HepG2 (cell line): ENCODE data around the gene CCDC136. TPM values are rescaled to one million over a fixed set of nuclear protein-coding genes. Genes with fewer than 3 reads are reported as not detected.

Experiments used
- ATAC-seq: fragments of 200-7000 bp; cut with Tn5 transposase; 3 replicates; pipeline ENCODE4 v1.9.1; 2020; ENCODE audit warnings: mild to moderate bottlenecking, moderate library complexity
- BruUV-seq: library from RNA; stranded (reverse); fragments of 400-500 nt; replicated peaks from 2 replicates; lab custom pipeline; 2021; lab: Mats Ljungman, UMichigan
- CTCF ChIA-PET: fragments of 300-600 bp; formaldehyde crosslinking; extraction: SDS; loops from one replicate; lab custom pipeline; 2021; ENCODE audit warnings: low total read pairs, inconsistent platforms, low intra/inter-chr PET ratio; lab: Yijun Ruan, JAX
- POLR2A ChIA-PET: fragments of 350-600 bp; sonication (Branson Sonifier 250); formaldehyde crosslinking; loops from one replicate; lab custom pipeline; 2020; ENCODE audit warnings: antibody characterized with exemption, inconsistent platforms; lab: Yijun Ruan, JAX
- DNase-seq: peaks from one replicate; pipeline ENCODE4 v3.0.0-alpha.2; 2015; ENCODE audit warnings: low spot score
- FAIRE-seq: peaks from 3 replicates; lab custom pipeline; 2011; peaks lifted over from hg19 to GRCh38; lab: Jason Lieb, UNC
- H2AFZ ChIP-seq: one replicate; pipeline ENCODE4 v1.6.1; 2011; ENCODE audit warnings: low read length, inconsistent platforms
- H3K27ac ChIP-seq: fragments of 300-600 bp; 3 replicates; pipeline ENCODE4 v1.8.0; 2011; ENCODE audit warnings: mixed run types, mild to moderate bottlenecking, mixed read lengths, low read length, inconsistent platforms; ENCODE audit not compliant: insufficient read depth; ENCODE audit errors: extremely low read length
- H3K27me3 ChIP-seq, 2 experiments: fragments of 200-600 bp in 1 of 2; 2 replicates in 1 of 2; 3 replicates in 1 of 2; pipeline versions ENCODE4 v1.6.0 to v1.8.0; 2011; ENCODE audit warnings: low read length in 2 of 2, mild to moderate bottlenecking in 2 of 2, moderate library complexity in 2 of 2, inconsistent platforms in 1 of 2; ENCODE audit not compliant: insufficient read depth in 2 of 2, control insufficient read depth in 1 of 2
- H3K36me3 ChIP-seq, 2 experiments: fragments of 200-600 bp in 1 of 2; replicated peaks in 1 of 2; 2 replicates in 1 of 2; 3 replicates in 1 of 2; pipeline versions ENCODE4 v1.5.1 to v1.8.0; 2011; ENCODE audit warnings: low read length in 2 of 2, inconsistent platforms in 1 of 2; ENCODE audit not compliant: insufficient read depth in 2 of 2, control insufficient read depth in 1 of 2
- H3K4me1 ChIP-seq: 2 replicates; pipeline ENCODE4 v1.5.1; 2012; ENCODE audit warnings: low read length, inconsistent platforms; ENCODE audit not compliant: insufficient read depth
- H3K4me2 ChIP-seq: 2 replicates; pipeline ENCODE4 v1.6.0; 2011; ENCODE audit warnings: low read depth, low read length, inconsistent platforms
- H3K4me3 ChIP-seq, 3 experiments: fragments of 200-600 bp in 1 of 3; sonication (generic), shearing (Covaris generic) in 1 of 3; replicated peaks in 1 of 3; 2 replicates each; pipeline ENCODE4 v1.5.1; 2011 to 2016; ENCODE audit warnings: low read length in 3 of 3, inconsistent platforms in 2 of 3, low read depth in 2 of 3, mild to moderate bottlenecking in 2 of 3, control low read depth in 1 of 3, mixed read lengths in 1 of 3; ENCODE audit not compliant: insufficient read depth in 1 of 3
- H3K79me2 ChIP-seq: one replicate; pipeline ENCODE4 v1.6.1; 2011; ENCODE audit warnings: low read length, inconsistent platforms; ENCODE audit not compliant: insufficient read depth
- H3K9ac ChIP-seq: 2 replicates; pipeline ENCODE4 v1.6.0; 2011; ENCODE audit warnings: mild to moderate bottlenecking, low read depth, low read length, inconsistent platforms; ENCODE audit not compliant: insufficient read depth
- H3K9me3 ChIP-seq: 2 replicates; pipeline ENCODE4 v1.5.1; 2012; ENCODE audit warnings: mild to moderate bottlenecking, low read length
- H4K20me1 ChIP-seq: 2 replicates; pipeline ENCODE4 v1.6.0; 2011; ENCODE audit warnings: inconsistent platforms, mild to moderate bottlenecking, low read length, moderate library complexity; ENCODE audit not compliant: insufficient read depth
- ARNTL ChIP-seq: sonication (generic); formaldehyde crosslinking; IDR thresholded peaks from 2 replicates; pipeline ENCODE4 v1.4.0; 2020; ENCODE audit warnings: mild to moderate bottlenecking, missing genetic modification reagents
- ATF7 ChIP-seq, 2 experiments: fragments of 450-650 bp in 1 of 2; sonication (generic) in 1 of 2; formaldehyde crosslinking in 1 of 2; IDR thresholded peaks; 2 replicates each; pipeline versions ENCODE4 v1.4.0 to v1.6.1; 2016 to 2020; ENCODE audit warnings: antibody characterized with exemption in 1 of 2, mild to moderate bottlenecking in 1 of 2, missing genetic modification reagents in 1 of 2
- CENPX ChIP-seq: sonication (generic); formaldehyde crosslinking; IDR thresholded peaks from 2 replicates; pipeline ENCODE4 v1.9.0; 2021; ENCODE audit warnings: mild to moderate bottlenecking, missing genetic modification reagents, moderate library complexity
- CREB1 ChIP-seq, 2 experiments: fragments of 450-650 bp in 1 of 2; IDR thresholded peaks; 2 replicates each; pipeline ENCODE4 v1.6.1; 2016 to 2017; ENCODE audit warnings: control low read depth in 1 of 2, mild to moderate bottlenecking in 1 of 2, missing compliant biosample characterization in 1 of 2, missing genetic modification characterization in 1 of 2
- HHEX ChIP-seq: IDR thresholded peaks from 2 replicates; pipeline ENCODE4 v1.6.1; 2016; ENCODE audit warnings: control low read depth
- JARID2 ChIP-seq: sonication (generic); formaldehyde crosslinking; IDR thresholded peaks from 2 replicates; pipeline ENCODE4 v1.8.1; 2023; ENCODE audit warnings: missing genetic modification reagents, inconsistent platforms; ENCODE audit not compliant: insufficient replicate concordance
- SOX6 ChIP-seq, 2 experiments: fragments of 450-650 bp in 1 of 2; sonication (generic) in 1 of 2; formaldehyde crosslinking in 1 of 2; IDR thresholded peaks; 2 replicates each; pipeline versions ENCODE4 v1.4.0 to v1.6.1; 2017 to 2020; ENCODE audit warnings: antibody characterized with exemption in 1 of 2, mild to moderate bottlenecking in 1 of 2, missing genetic modification reagents in 1 of 2
- ZEB1 ChIP-seq: IDR thresholded peaks from 2 replicates; pipeline ENCODE4 v1.6.1; 2012; ENCODE audit warnings: mild to moderate bottlenecking, low read depth, inconsistent platforms; ENCODE audit not compliant: insufficient replicate concordance
- ZNF337 ChIP-seq: sonication (generic); formaldehyde crosslinking; IDR thresholded peaks from 2 replicates; pipeline ENCODE4 v1.5.1; 2020; ENCODE audit warnings: missing genetic modification reagents, low read depth, mild to moderate bottlenecking, borderline replicate concordance
- ZNF547 ChIP-seq: sonication (generic); formaldehyde crosslinking; IDR thresholded peaks from 2 replicates; pipeline ENCODE4 v1.5.1; 2020; ENCODE audit warnings: mild to moderate bottlenecking, missing genetic modification reagents
- ZNF772 ChIP-seq: sonication (generic); formaldehyde crosslinking; IDR thresholded peaks from 2 replicates; pipeline ENCODE4 v1.5.0; 2020; ENCODE audit warnings: mild to moderate bottlenecking, missing genetic modification reagents
- ZNF780A ChIP-seq: sonication (generic); formaldehyde crosslinking; IDR thresholded peaks from 2 replicates; pipeline ENCODE4 v1.8.0; 2022; ENCODE audit warnings: mild to moderate bottlenecking, missing genetic modification reagents, moderate library complexity
- WGBS: methylation state at CpG from one replicate; pipeline ENCODE4 v1.1.6; 2017; ENCODE audit warnings: low lambda C conversion rate; 5-methylcytosine and 5-hydroxymethylcytosine counted together
- in situ Hi-C: cut with HindIII; loops from 2 replicates; pipeline ENCODE4 v1.10.0; 2017; ENCODE audit warnings: low pct_unique_long_range_greater_than_20kb; ENCODE audit not compliant: extremely low pct_ligation_motif_present
- intact Hi-C: fragments of 100-400 bp; cut with micrococcal nuclease; formaldehyde crosslinking; loops from one replicate; pipeline ENCODE4 v1.10.0; 2022; ENCODE audit not compliant: unreplicated experiment
- polyA plus RNA-seq, 8 experiments: library from polyadenylated mRNA; depleted of rRNA in 3 of 8; stranded (reverse) in 7 of 8; unstranded in 1 of 8; fragments of >200 nt; fragmentation: Illumina TruSeq in 4 of 8; extraction: Trizol in 4 of 8; gene quantifications; 2 replicates each; pipeline versions ENCODE4 v1.2.1 to v1.2.3, GENCODE V29; 2011 to 2016; ENCODE audit warnings: low read depth in 4 of 8, missing spikeins in 1 of 8, mixed read lengths in 1 of 8; ENCODE audit not compliant: insufficient read depth in 1 of 8
- total RNA-seq, 5 experiments: library from RNA; depleted of rRNA; stranded (reverse); fragments of >200 nt; fragmentation: Illumina TruSeq; extraction: Trizol; gene quantifications; 2 replicates each; pipeline ENCODE4 v1.2.3, GENCODE V29; 2016; ENCODE audit warnings: low read depth in 1 of 5
- TF ChIP-seq, protein P1 (sequence below): sonication (generic); formaldehyde crosslinking; IDR thresholded peaks from 2 replicates; pipeline ENCODE4 v1.4.0; 2020; ENCODE audit warnings: missing genetic modification reagents
- TF ChIP-seq, protein P2 (sequence below): conservative IDR thresholded peaks from 2 replicates; pipeline ENCODE4 v1.6.1; 2018; ENCODE audit warnings: missing genetic modification reagents

CCDC136 gene
- total and polyA plus RNA-seq, 2 of the 13 experiments (the other 11 are each of a cell fraction or from before 2014, with no cell fraction given), result 0.04 to 0.38 TPM

DNA sequence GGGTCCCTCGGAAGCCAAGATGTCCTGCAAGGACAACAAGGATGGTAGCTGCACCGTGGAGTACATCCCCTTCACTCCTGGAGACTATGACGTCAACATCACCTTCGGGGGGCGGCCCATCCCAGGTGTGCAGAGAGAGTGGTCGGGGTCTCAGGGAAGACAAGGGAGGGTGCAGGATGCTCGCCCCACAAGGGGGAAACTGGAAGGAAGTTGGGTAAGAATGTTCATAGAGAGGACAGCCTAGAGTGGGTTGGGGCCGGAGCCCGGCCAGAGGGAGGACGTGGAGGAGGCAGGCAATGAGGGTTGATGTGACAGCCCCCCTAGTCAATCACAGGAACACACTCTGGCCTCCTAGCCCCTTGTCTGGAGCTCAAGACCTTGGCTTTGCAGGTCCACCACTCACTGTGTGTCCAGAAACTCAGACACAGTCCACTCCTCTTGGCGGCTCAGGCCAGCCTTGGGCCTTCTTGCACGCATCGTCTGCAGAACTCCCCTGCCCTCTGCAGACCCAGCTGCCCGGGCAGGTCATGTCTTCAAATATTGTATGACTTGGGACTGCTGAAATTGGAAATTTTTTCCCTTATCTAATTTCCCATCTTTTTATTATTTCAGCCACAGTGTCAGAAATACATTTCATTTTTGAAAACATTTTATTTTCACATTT, 55.1 kb downstream of the CCDC136 start:
- no peak for ATAC-seq
- no peak for FAIRE-seq
- CTCF ChIA-PET, result no interaction called here

DNA sequence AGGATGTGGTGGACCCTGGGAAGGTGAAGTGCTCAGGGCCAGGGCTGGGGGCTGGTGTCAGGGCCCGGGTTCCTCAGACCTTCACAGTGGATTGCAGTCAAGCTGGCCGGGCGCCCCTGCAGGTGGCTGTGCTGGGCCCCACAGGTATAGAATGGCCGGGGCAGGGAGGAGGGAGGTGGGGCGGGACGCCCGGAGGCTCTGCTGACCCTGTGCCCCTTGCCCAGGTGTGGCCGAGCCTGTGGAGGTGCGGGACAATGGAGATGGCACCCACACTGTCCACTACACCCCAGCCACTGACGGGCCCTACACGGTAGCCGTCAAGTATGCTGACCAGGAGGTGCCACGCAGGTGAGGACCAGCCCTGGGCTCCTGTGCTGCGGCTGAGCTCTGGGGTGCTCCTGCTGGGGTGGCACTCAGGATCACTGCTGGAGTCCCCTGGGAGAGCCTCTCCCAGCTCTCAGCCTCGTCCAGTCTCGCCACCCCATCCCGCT, 56.0 kb downstream of the CCDC136 start:
- no peak overlapping the region for H2AFZ ChIP-seq
- H3K9me3 ChIP-seq, result no peaks in the 10 kb centered on the region
- no peak overlapping the region for H3K9ac ChIP-seq
- no peak for TF ChIP-seq ZNF780A (CRISPR knock-in tag)
- TF ChIP-seq, protein P1, sequence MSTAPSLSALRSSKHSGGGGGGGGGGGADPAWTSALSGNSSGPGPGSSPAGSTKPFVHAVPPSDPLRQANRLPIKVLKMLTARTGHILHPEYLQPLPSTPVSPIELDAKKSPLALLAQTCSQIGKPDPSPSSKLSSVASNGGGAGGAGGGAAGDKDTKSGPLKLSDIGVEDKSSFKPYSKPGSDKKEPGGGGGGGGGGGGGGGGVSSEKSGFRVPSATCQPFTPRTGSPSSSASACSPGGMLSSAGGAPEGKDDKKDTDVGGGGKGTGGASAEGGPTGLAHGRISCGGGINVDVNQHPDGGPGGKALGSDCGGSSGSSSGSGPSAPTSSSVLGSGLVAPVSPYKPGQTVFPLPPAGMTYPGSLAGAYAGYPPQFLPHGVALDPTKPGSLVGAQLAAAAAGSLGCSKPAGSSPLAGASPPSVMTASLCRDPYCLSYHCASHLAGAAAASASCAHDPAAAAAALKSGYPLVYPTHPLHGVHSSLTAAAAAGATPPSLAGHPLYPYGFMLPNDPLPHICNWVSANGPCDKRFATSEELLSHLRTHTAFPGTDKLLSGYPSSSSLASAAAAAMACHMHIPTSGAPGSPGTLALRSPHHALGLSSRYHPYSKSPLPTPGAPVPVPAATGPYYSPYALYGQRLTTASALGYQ (CRISPR knock-in tag), result no peak
- TF ChIP-seq ZNF772 (CRISPR knock-in tag), result no peak
- TF ChIP-seq ZNF547 (CRISPR knock-in tag), result no peak
- TF ChIP-seq HHEX (CRISPR knock-in tag), result no peak
- TF ChIP-seq JARID2 (CRISPR knock-in tag), result no peak
- TF ChIP-seq, protein P2, sequence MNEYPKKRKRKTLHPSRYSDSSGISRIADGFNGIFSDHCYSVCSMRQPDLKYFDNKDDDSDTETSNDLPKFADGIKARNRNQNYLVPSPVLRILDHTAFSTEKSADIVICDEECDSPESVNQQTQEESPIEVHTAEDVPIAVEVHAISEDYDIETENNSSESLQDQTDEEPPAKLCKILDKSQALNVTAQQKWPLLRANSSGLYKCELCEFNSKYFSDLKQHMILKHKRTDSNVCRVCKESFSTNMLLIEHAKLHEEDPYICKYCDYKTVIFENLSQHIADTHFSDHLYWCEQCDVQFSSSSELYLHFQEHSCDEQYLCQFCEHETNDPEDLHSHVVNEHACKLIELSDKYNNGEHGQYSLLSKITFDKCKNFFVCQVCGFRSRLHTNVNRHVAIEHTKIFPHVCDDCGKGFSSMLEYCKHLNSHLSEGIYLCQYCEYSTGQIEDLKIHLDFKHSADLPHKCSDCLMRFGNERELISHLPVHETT (CRISPR knock-in tag), result no peak
- TF ChIP-seq ZEB1, result no peak
- TF ChIP-seq ZNF337 (CRISPR knock-in tag), result no peak
- no peak for TF ChIP-seq SOX6 (IDR thresholded peaks at IDR 0.05)
- TF ChIP-seq SOX6 (CRISPR knock-in tag; IDR thresholded peaks at IDR 0.05), result no peak
- no peak for TF ChIP-seq ARNTL
- intact Hi-C loops, result no loop called here
- no peaks in the 10 kb centered on the region for H3K79me2 ChIP-seq
- H3K27me3 ChIP-seq, result peaks cover 12 to 28% of the 10 kb centered on the region in 2 experiments; a peak in 4 of 5 replicates
- in situ Hi-C loops, result no loop called here
- DNase-seq (no peak), FAIRE-seq (no peak), ATAC-seq (peak; percentile 16; the same call in 2 of the 3 replicates)
- peaks cover 7% of the 10 kb centered on the region for H3K4me1 ChIP-seq
- WGBS, result 43% methylated on average over 4 of the region's 17 CpGs
- no TSS peak for BruUV-seq
- H3K36me3 ChIP-seq, result no peaks in the 10 kb centered on the region
- ChIA-PET CTCF (no interaction called here), POLR2A (no interaction called here)
- H3K4me2 ChIP-seq, result no peak overlapping the region
- H3K27ac ChIP-seq, result no peak overlapping the region
- H3K4me3 ChIP-seq, result no peak overlapping the region
- no peaks in the 10 kb centered on the region for H4K20me1 ChIP-seq

More for the DNA sequence above, 55.1 kb downstream of the CCDC136 start:
- intact Hi-C loops, result no loop called here
- POLR2A ChIA-PET, result no interaction called here
- Histone ChIP-seq H3K4me3 (no peak overlapping the region), H3K9ac (no peak overlapping the region), H3K36me3 (no peaks in the 10 kb centered on the region), H3K9me3 (no peaks in the 10 kb centered on the region), H3K4me1 (peaks cover 9% of the 10 kb centered on the region), H2AFZ (no peak overlapping the region), H3K27me3 (peaks cover 7 to 20% of the 10 kb centered on the region in 2 experiments; a peak in 2 of 5 replicates), H4K20me1 (no peaks in the 10 kb centered on the region), H3K79me2 (no peaks in the 10 kb centered on the region), H3K4me2 (no peak overlapping the region), H3K27ac (no peak overlapping the region)
- in situ Hi-C loops, result no loop called here
- DNase-seq, result no peak
- no TSS peak for BruUV-seq
- 48% methylated on average over 14 of the region's 14 CpGs for WGBS
- TF ChIP-seq CENPX (CRISPR knock-in tag) (no peak), CREB1 (IDR thresholded peaks at IDR 0.05) (peak; percentile 39; the same call in 1 of the 2 replicates), CREB1 (CRISPR knock-in tag; IDR thresholded peaks at IDR 0.05) (no peak), ATF7 (IDR thresholded peaks at IDR 0.05) (peak; percentile 44), ATF7 (CRISPR knock-in tag; IDR thresholded peaks at IDR 0.05) (no peak)
